Thymus (tissue), 11 donors: Measurements from ENCODE around the gene IMMP2L. TPM values are rescaled to one million over a fixed set of nuclear protein-coding genes. Genes with fewer than 3 reads are reported as not detected.

Source experiments
- DNase-seq, 9 donors: peaks; one replicate each; pipeline ENCODE4 v3.0.0-alpha.2; 2013; ENCODE audit warnings: low spot score in 9 of 9, low read depth in 6 of 9, missing footprints in 1 of 9
- H3K27ac ChIP-seq, 2 donors: one replicate each; pipeline ENCODE4 v1.5.1; 2013; ENCODE audit warnings: control low read depth in 1 of 2, low read depth in 1 of 2, low read length in 1 of 2, mild to moderate bottlenecking in 1 of 2, moderate library complexity in 1 of 2
- H3K27me3 ChIP-seq, 2 donors: one replicate each; pipeline ENCODE4 v1.5.1; 2013; ENCODE audit warnings: low read length in 1 of 2; ENCODE audit not compliant: control insufficient read depth in 2 of 2, insufficient read depth in 1 of 2
- H3K36me3 ChIP-seq, 2 donors: one replicate each; pipeline ENCODE4 v1.5.1; 2013; ENCODE audit warnings: low read length in 1 of 2, mild to moderate bottlenecking in 1 of 2, moderate library complexity in 1 of 2; ENCODE audit not compliant: control insufficient read depth in 2 of 2, insufficient read depth in 2 of 2
- H3K4me1 ChIP-seq, 2 donors: one replicate each; pipeline ENCODE4 v1.5.1; 2013; ENCODE audit warnings: low read length in 2 of 2; ENCODE audit not compliant: control insufficient read depth in 2 of 2, insufficient read depth in 2 of 2
- H3K4me3 ChIP-seq, 2 donors: one replicate each; pipeline ENCODE4 v1.5.1; 2013; ENCODE audit warnings: low read length in 2 of 2, control low read depth in 1 of 2, mild to moderate bottlenecking in 1 of 2
- H3K9me3 ChIP-seq, 2 donors: one replicate each; pipeline ENCODE4 v1.5.1; 2013; ENCODE audit warnings: low read length in 1 of 2, mild to moderate bottlenecking in 1 of 2; ENCODE audit not compliant: control insufficient read depth in 2 of 2, insufficient read depth in 1 of 2
- whole genome bisulfite sequencing: extraction: QIAGEN DNeasy Blood & Tissue Kit; methylation state at CpG from one replicate; pipeline ENCODE4 v1.1.7; 2013; 5-methylcytosine and 5-hydroxymethylcytosine counted together
- polyA plus RNA-seq: library from polyadenylated mRNA; stranded (reverse); fragments of 200-250 nt; gene quantifications from one replicate; pipeline ENCODE4 v1.2.3, GENCODE V29; 2013
- total RNA-seq: library from RNA; stranded (reverse); fragments of 120-200 nt; gene quantifications from one replicate; pipeline ENCODE4 v1.2.4, GENCODE V29; 2013
- donor health status: healthy.

Gene IMMP2L
- total and polyA plus RNA-seq, 2 donors: 11.0 to 12.8 TPM

- Histone ChIP-seq H3K9me3 (no peaks in the 10 kb centered on the region), H3K4me3 (no peak overlapping the region), H3K4me1 (no peaks in the 10 kb centered on the region), H3K27ac (no peak overlapping the region), H3K36me3 (no peaks in the 10 kb centered on the region), H3K27me3 (no peaks in the 10 kb centered on the region)
- DNase-seq: peak in 4 of 9 donors; percentile 4 to 30 (median 10)
- 61% methylated on average over 1 of the region's 1 CpG for WGBS
Measured at GRCh38 chr7:110835218-110835617, 727.1 kb downstream of the IMMP2L start.

- Histone ChIP-seq H3K36me3 (no peaks in the 10 kb centered on the region), H3K9me3 (no peaks in the 10 kb centered on the region), H3K27ac (no peak overlapping the region), H3K4me3 (no peak overlapping the region), H3K27me3 (no peaks in the 10 kb centered on the region), H3K4me1 (no peaks in the 10 kb centered on the region)
- 94% methylated on average over 3 of the region's 3 CpGs for WGBS
- DNase-seq: no peak
Measured at GRCh38 chr7:110831419-110831818, 730.9 kb downstream of the IMMP2L start.

GRCh38 chr7:110830778-110831177 is 731.5 kb downstream of the IMMP2L start:
- no peaks in the 10 kb centered on the region for H3K9me3 ChIP-seq
- no peak overlapping the region for H3K27ac ChIP-seq
- WGBS: 94% methylated on average over 5 of the region's 5 CpGs
- H3K27me3 ChIP-seq: no peaks in the 10 kb centered on the region
- H3K4me1 ChIP-seq: no peaks in the 10 kb centered on the region
- H3K36me3 ChIP-seq: no peaks in the 10 kb centered on the region
- DNase-seq: no peak
- H3K4me3 ChIP-seq: no peak overlapping the region

- H3K27ac ChIP-seq: no peak overlapping the region
- H3K36me3 ChIP-seq: no peaks in the 10 kb centered on the region
- no peaks in the 10 kb centered on the region for H3K27me3 ChIP-seq
- no peak for DNase-seq
- H3K4me3 ChIP-seq: no peak overlapping the region
- no peaks in the 10 kb centered on the region for H3K4me1 ChIP-seq
- H3K9me3 ChIP-seq: no peaks in the 10 kb centered on the region
- WGBS: 98% methylated on average over 2 of the region's 2 CpGs
Measured at GRCh38 chr7:110827936-110828335, 734.4 kb downstream of the IMMP2L start.

GRCh38 chr7:110827287-110827855 is 734.9 kb downstream of the IMMP2L start:
- DNase-seq: no peak
- Histone ChIP-seq H3K27me3 (no peaks in the 10 kb centered on the region), H3K27ac (no peak overlapping the region), H3K4me3 (no peak overlapping the region), H3K36me3 (no peaks in the 10 kb centered on the region), H3K9me3 (no peaks in the 10 kb centered on the region), H3K4me1 (no peaks in the 10 kb centered on the region)
- WGBS: 99% methylated on average over 1 of the region's 1 CpG

- no peaks in the 10 kb centered on the region for H3K4me1 ChIP-seq
- no peak overlapping the region for H3K4me3 ChIP-seq
- no peak for DNase-seq
- no peak overlapping the region for H3K27ac ChIP-seq
- H3K36me3 ChIP-seq: no peaks in the 10 kb centered on the region
- no peaks in the 10 kb centered on the region for H3K27me3 ChIP-seq
- WGBS: 60% methylated on average over 2 of the region's 2 CpGs
- no peaks in the 10 kb centered on the region for H3K9me3 ChIP-seq
Measured at GRCh38 chr7:110813986-110814385, 748.3 kb downstream of the IMMP2L start.

- Histone ChIP-seq H3K27ac (no peak overlapping the region), H3K4me1 (no peaks in the 10 kb centered on the region)
- WGBS: 96% methylated on average over 6 of the region's 6 CpGs
Measured at GRCh38 chr7:110809832-110810231, 752.5 kb downstream of the IMMP2L start.

GRCh38 chr7:110808361-110808760 is 753.9 kb downstream of the IMMP2L start:
- Histone ChIP-seq H3K4me3 (no peak overlapping the region), H3K27ac (no peak overlapping the region), H3K9me3 (no peaks in the 10 kb centered on the region), H3K4me1 (no peaks in the 10 kb centered on the region), H3K36me3 (no peaks in the 10 kb centered on the region), H3K27me3 (no peaks in the 10 kb centered on the region)
- 90% methylated on average over 1 of the region's 1 CpG for WGBS
- no peak for DNase-seq

More at GRCh38 chr7:110809832-110810231, 752.5 kb downstream of the IMMP2L start:
- no peaks in the 10 kb centered on the region for H3K36me3 ChIP-seq
- H3K4me3 ChIP-seq: no peak overlapping the region
- no peak for DNase-seq
- H3K9me3 ChIP-seq: no peaks in the 10 kb centered on the region
- H3K27me3 ChIP-seq: no peaks in the 10 kb centered on the region

- Histone ChIP-seq H3K9me3 (no peaks in the 10 kb centered on the region), H3K4me3 (no peak overlapping the region), H3K4me1 (no peaks in the 10 kb centered on the region), H3K27ac (no peak overlapping the region), H3K36me3 (no peaks in the 10 kb centered on the region), H3K27me3 (no peaks in the 10 kb centered on the region)
- DNase-seq: no peak
- 94% methylated on average over 5 of the region's 5 CpGs for WGBS
Measured at GRCh38 chr7:110804501-110804900, 757.8 kb downstream of the IMMP2L start.
